ENCODE data around the gene TSPAN9. TPM values are rescaled to one million over a fixed set of nuclear protein-coding genes. Genes with fewer than 3 reads are reported as not detected.

Gene TSPAN9
- total RNA-seq, 1 donor from 2014 or later = 31.7 TPM

- no peak overlapping the region for H3K4me3 Mint-ChIP-seq
- no peak for TF ChIP-seq CTCF (conservative IDR thresholded peaks at IDR 0.05)
Observed at GRCh38 chr12:3216726-3217682, 139.8 kb downstream of the TSPAN9 start.

GRCh38 chr12:3217683-3218079, 140.5 kb downstream of the TSPAN9 start:
- Mint-ChIP-seq H3K36me3 (peaks cover 3% of the 10 kb centered on the region), H3K4me3 (no peak overlapping the region), H3K9me3 (no peaks in the 10 kb centered on the region), H3K27me3 (peaks cover 14% of the 10 kb centered on the region), H3K27ac (no peak overlapping the region), H3K4me1 (ENCODE audit: unreplicated experiment) (peaks cover 33% of the 10 kb centered on the region)
- no peak for DNase-seq (ENCODE audit: extremely low spot score, unreplicated experiment)
- no peak for TF ChIP-seq CTCF (conservative IDR thresholded peaks at IDR 0.05)

More at GRCh38 chr12:3216726-3217682, 139.8 kb downstream of the TSPAN9 start:
- Mint-ChIP-seq H3K4me1 (ENCODE audit: unreplicated experiment) (peaks cover 36% of the 10 kb centered on the region), H3K27me3 (peaks cover 17% of the 10 kb centered on the region), H3K36me3 (peaks cover 6% of the 10 kb centered on the region), H3K9me3 (no peaks in the 10 kb centered on the region), H3K27ac (no peak overlapping the region)
- DNase-seq (ENCODE audit: extremely low spot score, unreplicated experiment) = no peak

- H3K4me3 Mint-ChIP-seq = no peak overlapping the region
- TF ChIP-seq CTCF (conservative IDR thresholded peaks at IDR 0.05) = no peak
- no peak for DNase-seq (ENCODE audit: extremely low spot score, unreplicated experiment)
Observed at GRCh38 chr12:3218228-3219171, 141.3 kb downstream of the TSPAN9 start.

GRCh38 chr12:3219233-3219632, 142.1 kb downstream of the TSPAN9 start:
- peaks cover 26% of the 10 kb centered on the region for H3K4me1 Mint-ChIP-seq (ENCODE audit: unreplicated experiment)
- no peaks in the 10 kb centered on the region for H3K36me3 Mint-ChIP-seq
- no peak overlapping the region for H3K4me3 Mint-ChIP-seq
- H3K9me3 Mint-ChIP-seq = no peaks in the 10 kb centered on the region
- peaks cover 18% of the 10 kb centered on the region for H3K27me3 Mint-ChIP-seq
- no peak overlapping the region for H3K27ac Mint-ChIP-seq
- no peak for DNase-seq (ENCODE audit: extremely low spot score, unreplicated experiment)
- TF ChIP-seq CTCF (conservative IDR thresholded peaks at IDR 0.05) = no peak

More at GRCh38 chr12:3218228-3219171, 141.3 kb downstream of the TSPAN9 start:
- Mint-ChIP-seq H3K27ac (peak overlapping the region; percentile 24), H3K27me3 (peaks cover 16% of the 10 kb centered on the region), H3K4me1 (ENCODE audit: unreplicated experiment) (peaks cover 29% of the 10 kb centered on the region), H3K9me3 (no peaks in the 10 kb centered on the region), H3K36me3 (no peaks in the 10 kb centered on the region)

Measured in type B pancreatic cell (in vitro differentiated cells).